TTC549 (cell line): ENCODE results near the gene PGRMC2.
A peak's percentile ranks its signal among the peaks of the same experiment; 100 is the strongest.

ENCODE experiments used
- FAIRE-seq: peaks from 2 replicates; lab custom pipeline; 2012; peaks lifted over from hg19 to GRCh38; lab: Jason Lieb, UNC

Gene PGRMC2

GRCh38 chr4:128298852-128299251, 11.2 kb upstream of the PGRMC2 start:
- FAIRE-seq: no peak

DNA sequence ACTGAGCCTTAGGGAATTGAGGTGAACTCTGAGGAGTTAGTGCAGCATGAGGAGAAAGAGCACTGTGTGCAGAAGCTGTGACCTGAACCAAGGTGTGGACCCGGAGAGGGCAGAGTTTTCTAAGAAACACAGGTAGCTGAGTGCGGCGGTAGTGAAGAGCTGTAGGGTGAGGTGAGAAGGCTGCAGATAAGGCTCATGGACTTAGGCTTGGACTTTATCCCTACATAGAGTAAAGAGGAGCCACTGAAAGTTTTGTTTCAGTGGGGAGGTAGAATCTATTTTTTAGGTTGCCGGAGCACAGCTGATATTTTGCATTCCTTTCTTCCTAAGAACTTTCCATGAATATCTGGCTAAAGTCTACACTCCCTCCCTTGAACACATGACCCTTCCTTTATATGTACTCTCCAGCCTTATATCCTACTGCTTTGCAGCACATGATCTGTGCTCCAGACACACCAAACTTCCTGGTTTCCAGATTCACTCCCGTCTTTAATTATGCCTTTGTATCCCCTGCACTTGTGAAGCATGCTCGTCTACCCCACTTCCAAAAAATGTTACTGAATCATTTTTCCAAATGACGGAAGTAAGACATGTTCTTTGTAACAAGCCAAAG, 10.6 kb upstream of the PGRMC2 start:
- FAIRE-seq: no peak

DNA sequence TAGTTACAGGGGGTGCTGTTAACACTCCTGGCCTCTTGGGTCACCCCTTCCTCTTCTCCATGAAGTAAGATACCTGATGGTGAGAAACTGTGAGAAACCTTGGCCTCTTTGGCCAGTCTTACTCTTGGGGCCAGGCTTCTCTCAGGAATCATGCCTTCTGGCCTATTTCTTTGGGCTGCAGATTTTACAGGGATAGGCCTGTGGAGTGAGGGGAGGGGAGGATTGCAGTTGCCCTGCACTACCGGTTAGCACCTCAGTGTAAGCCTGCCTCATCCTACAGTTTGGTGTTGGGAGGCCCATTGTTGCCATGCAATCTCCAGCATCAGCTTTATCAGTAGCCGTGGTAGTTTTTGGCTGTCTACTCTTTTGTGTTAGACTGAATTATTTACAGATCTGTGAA, 7.6 kb upstream of the PGRMC2 start:
- FAIRE-seq: no peak

GRCh38 chr4:128294464-128294863, 6.9 kb upstream of the PGRMC2 start:
- no peak for FAIRE-seq

DNA sequence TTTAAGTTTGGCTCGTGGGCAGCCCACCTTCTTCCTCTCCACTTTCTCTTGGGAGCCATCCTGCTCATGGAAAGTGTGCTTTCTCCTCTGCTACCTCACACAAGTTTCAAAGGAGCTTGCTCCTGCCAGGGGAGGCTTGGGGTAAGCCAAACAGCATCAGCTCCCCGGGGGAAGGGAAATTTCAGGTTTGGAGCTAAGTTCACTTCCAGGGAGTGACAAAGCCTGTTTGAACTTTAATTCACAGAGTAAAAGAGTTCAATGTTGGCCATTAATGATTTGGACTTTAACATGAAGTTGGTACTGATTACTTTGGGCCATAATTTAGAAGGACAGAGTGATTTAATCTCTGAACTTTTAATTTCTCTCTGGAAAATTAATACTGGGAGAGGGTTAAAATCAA, 4.7 kb upstream of the PGRMC2 start:
- FAIRE-seq: no peak

GRCh38 chr4:128291096-128291495, 3.5 kb upstream of the PGRMC2 start:
- no peak for FAIRE-seq

GRCh38 chr4:128290526-128290925, 2.9 kb upstream of the PGRMC2 start:
- no peak for FAIRE-seq

DNA sequence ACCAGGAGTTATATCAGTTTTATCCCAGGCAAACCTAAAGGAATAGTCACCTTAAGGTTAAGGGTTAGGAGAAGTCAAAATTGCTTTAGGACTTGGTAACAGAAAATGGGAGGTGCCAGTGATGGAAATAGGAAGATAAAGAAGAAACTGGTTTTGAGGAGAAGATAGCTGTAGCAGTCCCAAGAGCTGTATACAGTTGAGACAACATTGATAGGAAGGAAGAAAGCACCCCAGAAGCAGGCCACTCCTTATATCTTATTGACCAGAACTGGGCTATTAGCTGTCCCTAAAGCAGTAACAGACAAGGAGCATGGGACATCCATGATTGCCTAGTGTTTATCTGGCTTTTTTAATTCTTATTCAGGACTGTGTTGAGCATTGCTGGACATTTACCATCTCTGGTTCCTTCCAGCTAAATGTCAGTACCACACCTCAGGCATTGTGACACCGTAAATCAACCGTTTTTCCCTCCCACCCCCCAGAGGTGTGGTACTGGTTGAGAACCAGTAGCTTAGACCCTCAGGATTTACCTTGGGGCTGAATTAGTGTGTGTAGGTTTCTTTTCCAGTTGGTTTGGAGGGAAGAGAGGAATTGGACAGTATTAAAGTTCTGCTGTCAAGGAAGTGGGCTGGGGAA, 2.0 kb upstream of the PGRMC2 start:
- no peak for FAIRE-seq

GRCh38 chr4:128288689-128289106, 1.1 kb upstream of the PGRMC2 start:
- no peak for FAIRE-seq

DNA sequence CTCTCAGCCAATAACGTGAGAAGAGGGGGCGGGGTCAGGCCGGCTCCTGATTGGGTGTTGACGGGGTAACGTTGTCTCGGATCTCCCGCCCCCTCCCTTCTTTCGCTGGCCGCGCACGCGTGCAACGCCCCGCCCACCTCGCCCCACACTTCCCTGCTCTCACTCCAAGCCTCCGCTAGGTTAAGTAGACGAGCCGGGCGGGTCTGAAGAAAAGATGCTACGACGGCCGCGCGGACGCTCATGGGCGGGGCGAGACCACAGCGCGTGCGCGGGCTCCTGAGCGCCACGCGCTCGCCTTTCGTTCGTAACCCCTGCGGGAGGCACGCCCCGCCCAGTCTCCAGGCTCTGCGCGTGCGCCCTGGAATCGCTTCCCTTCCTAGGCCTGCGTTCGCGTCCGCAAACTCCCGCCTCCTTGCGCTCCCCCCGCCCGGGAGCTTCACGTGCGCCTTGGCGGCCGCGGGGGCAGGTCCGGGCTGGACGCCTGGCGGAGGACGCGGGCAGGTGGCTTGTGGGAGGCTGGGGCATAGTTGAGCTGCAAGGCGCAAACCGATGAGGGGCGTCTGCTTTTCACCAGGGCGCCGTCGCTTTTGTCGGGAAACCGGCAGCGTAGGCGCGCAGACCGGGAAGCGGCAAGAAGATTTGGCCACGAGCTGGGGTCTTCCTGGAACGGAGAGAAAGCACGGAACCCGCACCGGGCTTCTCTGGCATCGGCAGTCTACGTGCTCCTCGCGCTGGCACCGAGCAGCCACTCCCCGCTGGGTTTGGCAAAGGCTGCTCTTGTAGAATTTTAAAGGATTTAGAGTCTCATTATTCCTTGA, 467 bp upstream of the PGRMC2 start:
- peak; percentile 83 for FAIRE-seq

- no peak for FAIRE-seq
These were observed 1.0 kb downstream of the PGRMC2 start for GRCh38 chr4:128286474-128287058.

GRCh38 chr4:128285085-128285997, 2.3 kb downstream of the PGRMC2 start:
- FAIRE-seq: no peak

- no peak for FAIRE-seq
These were observed 3.3 kb downstream of the PGRMC2 start for GRCh38 chr4:128284317-128284716.

- no peak for FAIRE-seq
These were observed 4.5 kb downstream of the PGRMC2 start for GRCh38 chr4:128283071-128283470.

- FAIRE-seq: no peak
These were observed 5.1 kb downstream of the PGRMC2 start for GRCh38 chr4:128282516-128282915.

GRCh38 chr4:128281354-128281753, 6.3 kb downstream of the PGRMC2 start:
- FAIRE-seq: no peak

DNA sequence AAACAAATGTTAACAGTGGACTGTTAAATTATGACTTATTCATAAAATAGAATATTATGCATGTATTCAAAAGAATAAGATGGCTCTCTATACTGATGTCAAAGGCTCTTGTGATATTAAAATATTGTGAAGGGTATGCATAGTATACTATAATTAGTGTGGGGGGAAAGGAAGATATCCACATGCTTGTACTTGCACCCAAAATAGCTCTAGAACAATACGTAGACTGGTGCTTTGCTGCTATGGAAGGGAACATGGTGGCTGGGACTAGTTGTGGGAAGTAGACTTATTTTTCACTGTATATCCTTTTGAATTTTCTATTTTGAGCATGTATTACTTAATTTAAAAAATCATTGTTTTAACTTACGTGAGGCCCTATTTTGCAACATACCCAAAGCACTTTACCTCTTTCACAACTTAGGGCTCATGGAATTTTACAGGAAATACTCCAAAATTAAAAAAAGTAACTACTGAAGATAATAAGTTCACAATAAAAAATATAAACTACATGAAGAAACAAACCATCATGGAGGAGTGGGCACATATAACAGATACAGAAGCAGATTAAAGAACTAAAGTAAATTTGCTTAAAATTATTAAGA, 7.9 kb downstream of the PGRMC2 start:
- no peak for FAIRE-seq

- no peak for FAIRE-seq
These were observed 9.8 kb downstream of the PGRMC2 start for GRCh38 chr4:128277856-128278255.

DNA sequence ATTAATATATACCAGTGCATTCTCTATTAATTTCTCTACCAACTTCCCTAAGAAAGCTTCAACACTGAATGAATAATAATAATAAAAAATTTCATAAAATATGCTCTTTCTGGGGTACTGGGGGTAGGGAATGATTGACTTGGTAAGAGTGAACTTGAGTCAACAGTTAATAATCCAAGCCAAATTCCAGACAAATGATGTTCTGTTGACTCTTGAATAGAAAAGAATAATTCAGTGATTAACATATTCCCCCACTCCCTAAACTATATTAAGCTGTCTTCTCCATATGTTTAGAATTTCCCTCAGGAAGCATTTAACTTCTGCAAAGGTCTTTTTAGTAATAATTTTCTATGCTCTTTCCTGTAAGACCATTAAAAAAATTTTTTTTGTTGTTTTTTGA, 12.3 kb downstream of the PGRMC2 start:
- FAIRE-seq: no peak

DNA sequence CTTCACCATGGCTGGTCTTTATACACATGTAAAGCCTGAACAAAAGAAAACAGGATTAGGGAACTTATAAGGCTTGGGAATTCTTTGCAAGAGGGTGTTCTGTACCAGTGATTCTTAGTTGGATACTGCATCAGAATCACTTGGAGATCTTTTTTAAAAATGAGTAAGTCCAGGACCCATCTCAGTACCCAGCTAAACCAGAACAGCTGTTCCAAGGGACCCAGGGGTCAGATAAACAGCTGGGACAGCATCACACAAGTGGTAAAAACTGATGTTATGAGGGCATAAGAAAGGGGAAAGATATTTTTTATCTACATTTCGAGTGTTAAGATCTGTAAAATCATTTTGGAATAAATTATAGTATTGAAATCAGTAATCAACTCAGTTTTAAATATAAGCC, 16.1 kb downstream of the PGRMC2 start:
- no peak for FAIRE-seq

- no peak for FAIRE-seq
These were observed 18.6 kb downstream of the PGRMC2 start for GRCh38 chr4:128268970-128269369.

GRCh38 chr4:128267745-128268144, 19.9 kb downstream of the PGRMC2 start:
- FAIRE-seq: no peak
